AG09319 (cell line): ENCODE measurements around the gene SLC39A11.

ENCODE experiments used
- DNase-seq: peaks from one replicate; pipeline ENCODE4 v3.0.0-alpha.2; 2010; ENCODE audit warnings: low read depth; ENCODE audit errors: extremely low read depth
- TF ChIP-seq, protein P1 (sequence below): IDR thresholded peaks from 2 replicates; pipeline ENCODE4 v1.5.1; 2011; ENCODE audit warnings: low read depth, mild to moderate bottlenecking, inconsistent platforms, low read length, moderate library complexity

Gene SLC39A11

DNA sequence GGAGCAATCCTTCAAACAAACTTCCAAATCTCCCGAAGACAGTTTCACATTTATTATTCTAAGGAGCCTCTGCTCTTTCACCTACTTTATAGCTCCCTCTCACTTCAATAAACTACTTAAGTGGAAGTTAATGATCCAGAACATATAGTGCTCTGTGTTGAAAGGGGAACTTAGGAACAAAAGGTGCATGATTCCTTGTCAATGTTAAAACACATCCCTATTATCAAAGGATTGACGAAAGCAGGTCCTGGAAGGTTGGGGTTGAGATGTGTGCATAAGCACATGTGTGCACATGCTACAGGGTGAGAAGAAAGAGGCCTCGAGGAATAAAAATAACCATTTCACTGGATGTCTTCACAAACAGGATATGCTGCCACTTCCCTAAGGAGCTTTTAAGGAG lies 170.3 kb downstream of the SLC39A11 start:
- TF ChIP-seq, protein P1, sequence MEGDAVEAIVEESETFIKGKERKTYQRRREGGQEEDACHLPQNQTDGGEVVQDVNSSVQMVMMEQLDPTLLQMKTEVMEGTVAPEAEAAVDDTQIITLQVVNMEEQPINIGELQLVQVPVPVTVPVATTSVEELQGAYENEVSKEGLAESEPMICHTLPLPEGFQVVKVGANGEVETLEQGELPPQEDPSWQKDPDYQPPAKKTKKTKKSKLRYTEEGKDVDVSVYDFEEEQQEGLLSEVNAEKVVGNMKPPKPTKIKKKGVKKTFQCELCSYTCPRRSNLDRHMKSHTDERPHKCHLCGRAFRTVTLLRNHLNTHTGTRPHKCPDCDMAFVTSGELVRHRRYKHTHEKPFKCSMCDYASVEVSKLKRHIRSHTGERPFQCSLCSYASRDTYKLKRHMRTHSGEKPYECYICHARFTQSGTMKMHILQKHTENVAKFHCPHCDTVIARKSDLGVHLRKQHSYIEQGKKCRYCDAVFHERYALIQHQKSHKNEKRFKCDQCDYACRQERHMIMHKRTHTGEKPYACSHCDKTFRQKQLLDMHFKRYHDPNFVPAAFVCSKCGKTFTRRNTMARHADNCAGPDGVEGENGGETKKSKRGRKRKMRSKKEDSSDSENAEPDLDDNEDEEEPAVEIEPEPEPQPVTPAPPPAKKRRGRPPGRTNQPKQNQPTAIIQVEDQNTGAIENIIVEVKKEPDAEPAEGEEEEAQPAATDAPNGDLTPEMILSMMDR: no peak

GRCh38 chr17:72921347-72922054 lies 171.0 kb downstream of the SLC39A11 start:
- no peak for DNase-seq
- TF ChIP-seq, protein P1: no peak

More for the DNA sequence above, 170.3 kb downstream of the SLC39A11 start:
- no peak for DNase-seq

DNA sequence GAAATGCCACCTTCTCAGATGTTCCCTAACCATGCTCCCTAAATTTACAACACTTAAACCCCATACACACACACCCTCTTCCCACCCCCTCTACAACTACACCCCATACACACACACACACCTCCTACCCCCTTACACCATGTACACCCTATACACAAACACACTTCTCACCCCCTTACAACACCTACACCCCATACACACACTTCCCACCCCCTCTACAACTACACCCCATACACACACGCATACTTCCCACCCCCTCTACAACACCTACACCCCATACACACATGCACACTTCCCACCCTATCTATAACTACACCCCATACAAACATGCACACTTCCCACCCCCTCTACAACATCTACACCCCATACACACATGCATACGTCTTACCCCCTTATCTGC lies 172.0 kb downstream of the SLC39A11 start:
- TF ChIP-seq, protein P1: no peak
- DNase-seq: no peak

DNA sequence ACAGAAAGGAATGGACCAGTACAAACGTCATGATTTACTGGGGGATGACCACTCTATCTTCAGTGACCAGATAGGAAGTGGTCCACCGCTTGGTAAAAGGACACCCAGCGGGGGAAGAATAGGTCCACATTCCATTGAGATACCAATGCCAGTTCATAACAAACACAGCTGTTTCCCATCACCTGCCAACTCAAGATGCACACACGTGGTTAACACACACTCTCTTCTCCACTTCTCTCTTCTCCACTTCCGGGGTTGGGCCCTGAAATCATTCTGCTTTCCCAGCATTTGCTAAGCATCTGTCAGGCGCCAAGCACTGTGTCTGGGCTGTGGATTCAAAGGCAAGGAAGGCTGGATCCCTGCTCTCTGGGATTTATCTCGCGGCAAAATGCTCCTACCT lies 175.5 kb downstream of the SLC39A11 start:
- TF ChIP-seq, protein P1: no peak
- no peak for DNase-seq

DNA sequence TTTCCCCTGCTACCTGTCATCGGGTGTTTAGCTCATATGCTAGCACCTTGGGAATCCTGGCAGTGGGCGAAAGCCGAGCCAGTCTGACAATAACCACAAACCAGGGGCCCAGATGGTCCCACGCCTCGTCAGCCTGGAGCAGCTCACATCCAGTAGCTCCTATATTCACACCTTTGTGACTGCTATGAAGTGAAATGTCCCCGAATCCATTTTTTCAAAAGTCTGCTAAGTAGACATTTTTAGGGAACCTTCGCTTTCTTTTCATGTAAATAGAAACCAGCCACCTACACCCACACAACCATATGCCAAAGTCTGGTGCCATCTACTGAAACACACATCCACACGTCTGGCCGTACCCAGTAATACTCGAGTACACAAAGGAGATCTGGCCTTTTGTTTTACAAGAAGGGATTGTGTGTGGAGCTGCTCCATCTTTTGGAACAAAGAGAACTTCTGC lies 176.8 kb downstream of the SLC39A11 start:
- no peak for DNase-seq

DNA sequence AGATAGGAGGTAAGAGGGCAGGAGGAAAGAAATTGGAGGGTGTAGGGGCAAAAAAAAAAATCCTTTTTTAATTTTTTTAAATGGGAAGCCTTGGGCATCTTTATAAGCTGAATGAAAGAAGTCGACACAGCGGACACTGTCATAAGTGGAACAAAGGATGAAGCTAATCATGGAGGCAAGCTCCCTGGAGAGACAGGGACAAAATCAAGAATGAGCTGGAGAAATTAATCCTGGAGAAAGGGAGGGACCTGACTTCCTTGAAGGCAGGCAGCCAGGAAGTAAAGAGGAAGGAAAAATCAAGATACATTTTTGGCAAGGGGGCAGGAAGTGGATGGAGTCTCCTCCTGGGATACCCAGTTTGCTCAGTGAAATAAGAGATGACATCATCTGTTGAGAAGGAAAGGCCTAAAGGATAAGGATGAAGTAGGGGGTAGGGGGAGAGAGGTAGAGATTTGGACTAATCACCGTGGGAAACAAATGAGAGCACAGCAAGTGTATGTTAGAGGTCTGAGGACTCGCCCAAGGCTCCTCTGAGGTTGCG lies 179.3 kb downstream of the SLC39A11 start:
- TF ChIP-seq, protein P1: no peak
- DNase-seq: no peak

More for the DNA sequence above, 176.8 kb downstream of the SLC39A11 start:
- TF ChIP-seq, protein P1: no peak

GRCh38 chr17:72906306-72906705 lies 186.2 kb downstream of the SLC39A11 start:
- TF ChIP-seq, protein P1: no peak

More at GRCh38 chr17:72906306-72906705, 186.2 kb downstream of the SLC39A11 start:
- DNase-seq: no peak
